IPS DF 4.7 (cell line): ENCODE results near the gene CUZD1.
"Not testable (repeated sequence)": the region's sequence is repeated elsewhere in the genome, so short reads cannot be mapped to it uniquely, and the experiment has no call there.

ENCODE experiments used
- DNase-seq: peaks from one replicate; pipeline ENCODE4 v3.0.0-alpha.2; 2013; ENCODE audit warnings: low spot score; ENCODE audit errors: extremely low read depth

Gene CUZD1

GRCh38 chr10:122845783-122846332, at the start of gene CUZD1:
TSS of gene CUZD1 (minus strand) at chr10:122845857. CDS start at chr10:122845843, 14 bp downstream.
- DNase-seq = peak; percentile 41

DNA sequence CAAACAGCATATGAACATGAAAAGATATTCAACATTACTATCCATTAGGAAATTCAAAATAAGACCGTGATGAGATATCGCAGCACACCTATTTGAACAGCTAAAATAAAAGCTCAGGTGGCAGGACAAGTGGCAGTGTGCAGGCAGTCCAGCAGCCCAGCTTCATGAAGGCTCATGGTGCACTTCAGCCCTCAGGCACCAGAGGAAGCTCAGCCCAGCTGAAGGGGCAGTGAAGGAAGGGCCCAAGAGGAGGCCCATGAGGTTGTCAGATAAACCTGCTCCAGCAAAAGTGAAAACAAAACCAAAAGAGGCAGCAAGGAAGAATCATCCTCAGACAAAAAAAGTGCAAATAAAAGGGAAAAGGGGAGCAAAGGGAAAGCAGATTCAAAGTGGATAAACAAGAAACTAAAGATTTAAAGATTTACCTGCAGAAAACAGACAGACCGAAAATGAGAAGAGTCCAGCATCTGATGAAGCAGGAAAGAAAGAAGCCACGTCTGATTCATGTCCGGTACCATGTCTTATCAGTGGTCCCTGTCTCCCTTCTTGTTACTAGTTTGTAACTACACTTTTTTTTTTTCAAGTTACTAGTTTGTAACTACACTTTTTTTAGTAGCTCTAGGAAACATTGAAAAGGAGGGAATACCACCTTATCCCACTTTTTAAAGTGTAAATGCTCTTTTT, 48.7 kb upstream of the CUZD1 start:
- DNase-seq = no peak

GRCh38 chr10:122884166-122884565, 38.5 kb upstream of the CUZD1 start:
- no peak for DNase-seq

DNA sequence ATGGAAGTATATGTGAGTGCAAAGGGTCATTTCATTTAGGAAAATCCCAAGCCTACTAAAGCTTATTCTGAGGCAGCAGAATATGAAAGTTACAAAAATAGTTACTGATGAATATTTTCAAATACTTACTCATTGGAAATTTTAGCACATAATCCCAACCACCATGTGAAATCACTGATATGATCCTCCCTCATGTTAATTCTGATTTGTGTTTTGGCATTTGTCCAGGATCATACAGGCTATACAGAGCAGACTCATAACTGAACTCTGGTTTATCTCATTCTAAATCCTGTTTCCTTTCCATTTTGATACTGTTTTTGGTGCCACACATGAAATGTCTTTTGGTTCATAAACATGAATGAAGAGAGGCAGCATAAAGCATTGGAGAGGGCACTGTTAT, 37.1 kb upstream of the CUZD1 start:
- DNase-seq = no peak

- peak; percentile 82 for DNase-seq
These were observed 33.9 kb upstream of the CUZD1 start, which contains the start of gene FAM24B for GRCh38 chr10:122879339-122880273. TSS of gene FAM24B (minus strand) at chr10:122879581. CDS start at chr10:122850515, 29,066 bp downstream.

DNA sequence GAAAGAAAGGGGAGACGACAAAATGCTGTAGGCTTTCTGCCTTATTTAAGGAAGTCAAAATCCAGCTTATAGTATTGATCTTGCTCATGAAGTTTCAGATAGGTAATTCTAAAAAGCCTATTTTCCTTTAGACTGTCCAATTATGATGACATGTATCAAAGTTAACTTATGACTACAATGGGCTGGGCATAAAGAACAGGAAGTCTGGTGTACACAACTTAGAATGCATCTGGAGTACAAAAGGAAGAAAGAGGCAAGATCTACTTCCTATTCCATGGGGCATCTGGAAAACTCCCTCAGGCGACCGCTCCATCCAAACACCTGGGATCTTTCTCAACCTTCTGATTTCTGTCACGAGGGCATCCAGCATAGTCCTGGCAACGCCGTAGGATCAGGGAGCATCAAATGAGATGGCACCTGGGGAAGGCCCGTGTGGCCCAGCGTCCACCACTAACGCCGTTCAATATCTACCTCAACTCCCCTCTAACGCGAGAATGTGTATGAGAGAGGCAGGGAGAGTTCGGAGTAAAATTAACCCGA, 33.2 kb upstream of the CUZD1 start:
- no peak for DNase-seq

DNA sequence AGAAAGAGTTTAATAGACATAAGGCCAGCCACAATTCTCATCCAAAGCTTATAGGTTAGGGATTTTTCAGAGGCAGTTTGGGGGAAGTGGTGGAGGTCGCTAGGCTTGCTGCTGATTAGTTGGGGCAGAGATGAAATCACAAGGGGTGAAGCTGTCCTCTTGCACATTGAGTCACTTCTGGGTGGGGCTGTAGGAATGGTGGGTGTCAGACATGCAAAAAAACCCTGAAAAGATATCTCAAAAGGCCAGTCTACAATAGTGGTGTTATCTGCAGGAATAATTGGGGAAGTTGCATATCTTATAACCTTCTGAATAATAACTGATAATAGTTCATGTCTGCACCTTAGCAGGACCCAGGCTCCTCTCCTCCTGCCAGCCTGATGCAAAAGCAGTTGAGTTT, 31.6 kb upstream of the CUZD1 start:
- no peak for DNase-seq

- no peak for DNase-seq
These were observed 30.8 kb upstream of the CUZD1 start for GRCh38 chr10:122876467-122876855.

GRCh38 chr10:122875843-122876466, 30.3 kb upstream of the CUZD1 start:
- DNase-seq = no peak

DNA sequence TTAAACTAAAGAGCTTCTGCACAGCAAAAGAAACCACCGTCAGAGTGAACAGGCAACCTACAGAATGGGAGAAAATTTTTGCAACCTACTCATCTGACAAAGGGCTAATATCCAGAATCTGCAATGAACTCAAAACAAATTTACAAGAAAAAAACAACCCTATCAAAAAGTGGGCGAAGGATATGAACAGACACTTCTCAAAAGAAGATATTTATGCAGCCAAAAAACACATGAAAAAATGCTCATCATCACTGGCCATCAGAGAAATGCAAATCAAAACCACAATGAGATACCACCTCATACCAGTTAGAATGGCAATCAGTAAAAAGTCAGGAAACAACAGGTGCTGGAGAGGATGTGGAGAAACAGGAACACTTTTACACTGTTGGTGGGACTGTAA, 26.3 kb upstream of the CUZD1 start:
- not testable (repeated sequence) for DNase-seq

DNA sequence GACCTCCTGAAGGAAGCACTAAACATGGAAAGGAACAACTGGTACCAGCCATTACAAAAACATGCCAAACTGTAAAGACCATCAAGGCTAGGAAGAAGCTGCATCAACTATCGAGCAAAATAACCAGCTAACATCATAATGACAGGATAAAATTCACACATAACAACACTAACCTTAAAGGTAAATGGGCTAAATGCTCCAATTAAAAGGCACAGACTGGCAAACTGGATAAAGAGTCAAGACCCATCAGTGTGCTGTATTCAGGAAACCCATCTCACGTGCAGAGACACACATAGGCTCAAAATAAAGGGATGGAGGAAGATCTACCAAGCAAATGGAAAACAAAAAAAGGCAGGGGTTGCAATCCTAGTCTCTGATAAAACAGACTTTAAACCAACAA, 23.1 kb upstream of the CUZD1 start:
- DNase-seq = not testable (repeated sequence)

GRCh38 chr10:122866757-122867482, 21.3 kb upstream of the CUZD1 start:
- not testable (repeated sequence) for DNase-seq

DNA sequence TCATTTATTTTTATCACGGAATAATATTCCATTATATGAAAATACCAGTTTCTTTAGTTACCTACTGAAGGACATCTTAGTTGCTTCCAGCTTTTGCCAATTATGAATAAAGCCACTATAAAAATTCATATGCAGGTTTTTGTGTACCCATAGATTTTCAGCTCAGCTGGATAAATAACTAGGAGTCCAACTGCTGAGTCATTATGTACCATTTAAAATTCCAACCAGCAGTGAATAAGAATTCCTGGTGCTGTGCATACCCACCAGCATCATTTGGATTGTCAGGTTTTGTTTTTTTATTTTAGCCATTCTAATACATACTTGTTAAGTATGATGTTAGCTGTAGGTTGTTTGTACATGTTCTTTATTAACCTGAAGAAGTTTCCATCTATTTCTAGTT, 19.2 kb upstream of the CUZD1 start:
- DNase-seq = no peak

- no peak for DNase-seq
These were observed 18.5 kb upstream of the CUZD1 start for GRCh38 chr10:122864194-122864592.

DNA sequence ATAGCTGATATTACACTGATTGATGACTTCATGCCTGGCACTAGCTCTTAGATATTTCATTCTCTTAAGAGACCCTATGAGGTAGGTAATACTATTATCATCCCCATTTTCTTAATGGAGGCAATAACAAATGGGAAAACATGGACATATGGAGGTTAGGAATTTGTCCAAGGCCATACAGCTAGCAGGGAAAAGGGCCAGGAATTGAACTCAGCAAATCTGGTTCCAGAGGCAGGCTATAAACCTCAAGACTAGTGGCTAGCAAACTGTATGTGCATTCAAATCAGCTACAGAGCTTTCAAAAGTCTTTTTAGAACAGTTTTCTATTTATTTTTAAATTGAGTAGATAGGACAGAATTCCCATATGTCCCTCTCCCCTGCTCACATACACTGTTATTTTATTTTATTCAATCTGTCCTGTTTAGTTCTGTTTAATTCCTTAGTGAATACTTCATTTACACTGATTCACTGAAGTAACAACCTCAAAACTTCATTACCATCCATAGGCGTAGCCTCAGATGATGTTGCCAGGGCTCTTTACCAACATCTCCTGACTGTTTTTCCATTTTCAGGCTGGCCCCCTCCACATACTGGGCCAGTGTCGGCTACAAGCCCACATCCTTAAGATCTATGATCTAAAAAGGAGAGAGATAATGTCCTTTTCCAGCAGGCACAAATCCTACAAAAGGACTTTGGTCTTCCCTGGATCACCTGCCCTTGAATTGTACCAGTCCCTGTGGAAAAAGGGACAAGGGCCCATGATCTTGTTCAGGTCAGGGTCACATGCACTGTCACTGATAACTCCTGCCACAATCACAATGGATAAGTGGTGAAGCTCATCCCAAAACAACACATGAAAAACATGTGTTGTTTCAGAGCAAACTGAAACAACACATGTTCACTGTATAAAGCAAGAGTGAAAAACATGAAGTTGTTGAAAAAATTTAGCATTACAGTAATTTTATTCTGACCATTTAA, 17.8 kb upstream of the CUZD1 start:
- no peak for DNase-seq

GRCh38 chr10:122861711-122862161, 16.1 kb upstream of the CUZD1 start:
- no peak for DNase-seq

DNA sequence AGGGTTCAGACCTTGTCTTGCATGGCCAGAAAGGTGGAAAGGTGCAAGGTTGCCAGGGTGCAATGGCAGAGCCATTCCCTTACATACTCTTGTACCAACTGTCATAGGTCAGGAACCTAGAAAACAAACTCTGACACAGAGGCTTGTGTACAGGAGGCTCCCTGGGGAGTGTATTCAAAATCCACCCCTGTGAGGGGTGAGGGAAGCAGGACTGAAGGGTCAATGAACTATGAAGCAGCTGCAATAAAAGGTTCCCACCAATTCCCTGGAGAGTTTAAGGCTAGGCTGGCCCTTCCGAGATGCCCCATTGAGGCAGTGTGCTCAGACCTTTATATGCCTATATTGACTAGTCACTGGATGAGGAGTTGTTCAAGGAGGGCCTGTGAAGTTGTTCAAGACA, 13.9 kb upstream of the CUZD1 start:
- no peak for DNase-seq

DNA sequence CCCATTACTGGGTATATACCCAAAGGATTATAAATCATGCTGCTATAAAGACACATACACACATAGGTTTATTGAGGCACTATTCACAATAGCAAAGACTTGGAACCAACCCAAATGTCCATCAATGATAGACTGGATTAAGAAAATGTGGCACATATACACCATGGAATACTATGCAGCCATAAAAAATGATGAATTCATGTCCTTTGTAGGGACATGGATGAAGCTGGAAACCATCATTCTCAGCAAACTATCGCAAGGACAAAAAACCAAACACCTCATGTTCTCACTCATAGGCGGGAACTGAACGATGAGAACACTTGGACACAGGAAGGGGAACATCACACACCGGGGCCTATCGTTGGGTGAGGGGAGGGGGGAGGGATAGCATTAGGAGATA, 12.4 kb upstream of the CUZD1 start:
- not testable (repeated sequence) for DNase-seq

- no peak for DNase-seq
These were observed 11.2 kb upstream of the CUZD1 start for GRCh38 chr10:122856902-122857301.
